Astrocyte of the cerebellum (primary cell): ENCODE results near the gene GRIK2.

Experiments used
- DNase-seq: peaks from one replicate; pipeline ENCODE4 v3.0.0-alpha.2; 2011; ENCODE audit warnings: low read depth
- H3K4me3 ChIP-seq: 2 replicates; pipeline ENCODE4 v1.5.1; 2011; ENCODE audit warnings: mild to moderate bottlenecking, low read depth, low read length, moderate library complexity
- in situ Hi-C: cut with HindIII; loops from 2 replicates; pipeline ENCODE4 v1.10.0; 2017; ENCODE audit warnings: low sequenced_read_pairs
- TF ChIP-seq, protein P1 (sequence below): IDR thresholded peaks from 2 replicates; pipeline ENCODE4 v1.5.1; 2012; ENCODE audit warnings: low read length, low read depth, moderate library complexity, mild to moderate bottlenecking; ENCODE audit errors: missing control alignments

Gene GRIK2

DNA sequence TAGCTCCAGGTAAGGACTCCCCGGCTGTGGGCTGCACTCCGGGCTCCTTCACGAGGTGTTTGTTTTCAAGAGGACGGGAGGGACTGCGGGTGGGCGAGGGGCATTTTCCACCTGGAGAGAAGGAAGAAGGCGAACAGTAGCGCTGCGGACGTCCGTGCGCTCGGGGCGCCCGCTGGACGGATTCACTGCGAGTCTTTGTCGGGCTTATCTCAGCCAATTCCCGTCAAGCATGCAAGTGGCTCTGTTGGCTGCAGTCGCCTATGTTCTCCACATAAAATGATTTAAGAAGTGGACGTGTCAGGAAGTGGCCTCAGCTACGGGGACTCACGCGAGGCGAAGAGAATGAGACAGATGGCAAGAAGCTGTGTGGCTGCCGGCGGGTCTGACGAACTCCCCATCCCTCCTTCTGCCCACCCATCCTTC is 332 bp downstream of the GRIK2 start:
- no peak for DNase-seq
- TF ChIP-seq, protein P1, sequence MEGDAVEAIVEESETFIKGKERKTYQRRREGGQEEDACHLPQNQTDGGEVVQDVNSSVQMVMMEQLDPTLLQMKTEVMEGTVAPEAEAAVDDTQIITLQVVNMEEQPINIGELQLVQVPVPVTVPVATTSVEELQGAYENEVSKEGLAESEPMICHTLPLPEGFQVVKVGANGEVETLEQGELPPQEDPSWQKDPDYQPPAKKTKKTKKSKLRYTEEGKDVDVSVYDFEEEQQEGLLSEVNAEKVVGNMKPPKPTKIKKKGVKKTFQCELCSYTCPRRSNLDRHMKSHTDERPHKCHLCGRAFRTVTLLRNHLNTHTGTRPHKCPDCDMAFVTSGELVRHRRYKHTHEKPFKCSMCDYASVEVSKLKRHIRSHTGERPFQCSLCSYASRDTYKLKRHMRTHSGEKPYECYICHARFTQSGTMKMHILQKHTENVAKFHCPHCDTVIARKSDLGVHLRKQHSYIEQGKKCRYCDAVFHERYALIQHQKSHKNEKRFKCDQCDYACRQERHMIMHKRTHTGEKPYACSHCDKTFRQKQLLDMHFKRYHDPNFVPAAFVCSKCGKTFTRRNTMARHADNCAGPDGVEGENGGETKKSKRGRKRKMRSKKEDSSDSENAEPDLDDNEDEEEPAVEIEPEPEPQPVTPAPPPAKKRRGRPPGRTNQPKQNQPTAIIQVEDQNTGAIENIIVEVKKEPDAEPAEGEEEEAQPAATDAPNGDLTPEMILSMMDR = no peak
- in situ Hi-C loops = no loop called here
- H3K4me3 ChIP-seq = peak overlapping the region; percentile 43

- DNase-seq = no peak
- in situ Hi-C loops = no loop called here
- no peak overlapping the region for H3K4me3 ChIP-seq
- TF ChIP-seq, protein P1 = no peak
Observed at GRCh38 chr6:101394936-101395335, 1.4 kb downstream of the GRIK2 start.

GRCh38 chr6:101395345-101395744 is 1.8 kb downstream of the GRIK2 start:
- TF ChIP-seq, protein P1 = no peak
- in situ Hi-C loops = no loop called here
- no peak for DNase-seq
- H3K4me3 ChIP-seq = no peak overlapping the region

DNA sequence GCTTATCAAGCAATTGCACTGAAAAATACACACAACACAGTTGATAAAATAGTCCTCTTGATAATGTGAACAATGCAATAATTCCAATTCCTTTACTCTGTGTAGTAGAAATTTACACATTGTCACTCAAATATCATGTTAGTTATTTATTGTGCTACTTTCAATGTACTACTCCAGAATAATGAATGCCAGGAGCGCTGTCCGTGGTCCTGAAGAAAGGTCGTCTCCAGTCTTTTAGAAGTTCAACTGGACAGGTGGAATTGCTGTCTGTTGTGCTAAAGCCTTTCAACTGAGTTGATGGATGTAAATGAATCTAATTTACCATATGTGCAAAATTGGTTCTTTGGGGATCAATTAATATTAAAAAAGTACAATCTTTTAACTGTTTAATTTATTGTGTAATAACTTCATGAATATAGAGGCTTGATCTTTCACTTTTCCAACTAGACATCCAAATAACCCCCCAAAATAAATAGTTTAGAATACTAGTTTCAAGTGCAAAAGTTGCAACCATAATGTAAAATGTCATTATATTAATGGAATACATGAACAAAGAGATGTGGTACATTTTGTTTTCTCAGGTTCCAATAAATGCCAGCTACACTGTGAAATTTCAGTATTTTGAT is 3.2 kb downstream of the GRIK2 start:
- DNase-seq = peak; percentile 64
- in situ Hi-C loops = no loop called here
- TF ChIP-seq, protein P1 = no peak
- H3K4me3 ChIP-seq = no peak overlapping the region

- DNase-seq = no peak
- in situ Hi-C loops = no loop called here
- no peak overlapping the region for H3K4me3 ChIP-seq
- TF ChIP-seq, protein P1 = no peak
Observed at GRCh38 chr6:101397199-101397598, 3.7 kb downstream of the GRIK2 start.

- H3K4me3 ChIP-seq = peak overlapping the region; percentile 33
- TF ChIP-seq, protein P1 = no peak
- no peak for DNase-seq
- in situ Hi-C loops = no loop called here
Observed at GRCh38 chr6:101398716-101399615, 5.5 kb downstream of the GRIK2 start.
